ENCODE measurements around the gene DNAAF1.

DNAAF1 gene

GRCh38 chr16:84150926-84151325 is 5.8 kb downstream of the DNAAF1 start:
- TF ChIP-seq CTCF (IDR thresholded peaks at IDR 0.05; ENCODE audit: insufficient read depth, missing control alignments): no peak
- no peak for DNase-seq (ENCODE audit: insufficient read length, low spot score)
- FAIRE-seq: no peak

- no peak for FAIRE-seq
- TF ChIP-seq CTCF (IDR thresholded peaks at IDR 0.05; ENCODE audit: insufficient read depth, missing control alignments): no peak
Observed at GRCh38 chr16:84153660-84154214, 8.6 kb downstream of the DNAAF1 start.

GRCh38 chr16:84155226-84155625 is 10.1 kb downstream of the DNAAF1 start:
- no peak for TF ChIP-seq CTCF (IDR thresholded peaks at IDR 0.05; ENCODE audit: insufficient read depth, missing control alignments)
- no peak for FAIRE-seq
- DNase-seq (ENCODE audit: insufficient read length, low spot score): no peak

More at GRCh38 chr16:84153660-84154214, 8.6 kb downstream of the DNAAF1 start:
- DNase-seq (ENCODE audit: insufficient read length, low spot score): no peak

GRCh38 chr16:84155771-84156170 is 10.7 kb downstream of the DNAAF1 start:
- no peak for FAIRE-seq

GRCh38 chr16:84156342-84156784 is 11.3 kb downstream of the DNAAF1 start:
- TF ChIP-seq CTCF (IDR thresholded peaks at IDR 0.05; ENCODE audit: insufficient read depth, missing control alignments): no peak
- FAIRE-seq: no peak
- no peak for DNase-seq (ENCODE audit: insufficient read length, low spot score)

More at GRCh38 chr16:84155771-84156170, 10.7 kb downstream of the DNAAF1 start:
- TF ChIP-seq CTCF (IDR thresholded peaks at IDR 0.05; ENCODE audit: insufficient read depth, missing control alignments): no peak
- no peak for DNase-seq (ENCODE audit: insufficient read length, low spot score)

GRCh38 chr16:84159007-84159406 is 13.9 kb downstream of the DNAAF1 start:
- FAIRE-seq (no peak), DNase-seq (ENCODE audit: insufficient read length, low spot score) (no peak)
- TF ChIP-seq CTCF (IDR thresholded peaks at IDR 0.05; ENCODE audit: insufficient read depth, missing control alignments): no peak

GRCh38 chr16:84159800-84160199 is 14.7 kb downstream of the DNAAF1 start:
- FAIRE-seq: no peak
- no peak for TF ChIP-seq CTCF (IDR thresholded peaks at IDR 0.05; ENCODE audit: insufficient read depth, missing control alignments)
- no peak for DNase-seq (ENCODE audit: insufficient read length, low spot score)

All from D721Med (cell line).